PFSK-1 (cell line): ENCODE measurements around the gene TOP2B.

Experiments
- FOXP2 ChIP-seq: optimal IDR thresholded peaks from 2 replicates; pipeline ENCODE3; 2011; ENCODE audit warnings: borderline replicate concordance, control low read depth, inconsistent platforms; ENCODE audit not compliant: insufficient read depth; ENCODE audit errors: extremely low read length, extremely low read depth
- POLR2AphosphoS5 ChIP-seq: IDR thresholded peaks from 2 replicates; pipeline ENCODE4 v1.6.1; 2012; ENCODE audit warnings: low read depth, mild to moderate bottlenecking, control low read depth, low read length, moderate library complexity
- SIN3A ChIP-seq: IDR thresholded peaks from 2 replicates; pipeline ENCODE4 v1.6.1; 2012; ENCODE audit warnings: mild to moderate bottlenecking, low read length, moderate library complexity, borderline replicate concordance; ENCODE audit not compliant: insufficient read depth
- TAF1 ChIP-seq: IDR thresholded peaks from 2 replicates; pipeline ENCODE4 v1.6.1; 2012; ENCODE audit warnings: low read length, control low read depth, borderline replicate concordance; ENCODE audit not compliant: insufficient read depth
- TF ChIP-seq, protein P1 (sequence below), 2 experiments: IDR thresholded peaks; 2 replicates each; pipeline versions ENCODE4 v1.6.1 to v1.8.0; 2011 to 2012; ENCODE audit warnings: low read depth in 2 of 2, low read length in 2 of 2, control low read depth in 1 of 2, inconsistent platforms in 1 of 2, mild to moderate bottlenecking in 1 of 2, moderate library complexity in 1 of 2; ENCODE audit not compliant: insufficient read depth in 1 of 2

TOP2B gene

GRCh38 chr3:25566358-25566920, 98.3 kb downstream of the TOP2B start:
- no peak for TF ChIP-seq POLR2AphosphoS5
- no peak for TF ChIP-seq TAF1

GRCh38 chr3:25565807-25566206, 98.9 kb downstream of the TOP2B start:
- TF ChIP-seq POLR2AphosphoS5 (no peak), TAF1 (no peak), FOXP2 (no peak), SIN3A (no peak)
- TF ChIP-seq, protein P1, sequence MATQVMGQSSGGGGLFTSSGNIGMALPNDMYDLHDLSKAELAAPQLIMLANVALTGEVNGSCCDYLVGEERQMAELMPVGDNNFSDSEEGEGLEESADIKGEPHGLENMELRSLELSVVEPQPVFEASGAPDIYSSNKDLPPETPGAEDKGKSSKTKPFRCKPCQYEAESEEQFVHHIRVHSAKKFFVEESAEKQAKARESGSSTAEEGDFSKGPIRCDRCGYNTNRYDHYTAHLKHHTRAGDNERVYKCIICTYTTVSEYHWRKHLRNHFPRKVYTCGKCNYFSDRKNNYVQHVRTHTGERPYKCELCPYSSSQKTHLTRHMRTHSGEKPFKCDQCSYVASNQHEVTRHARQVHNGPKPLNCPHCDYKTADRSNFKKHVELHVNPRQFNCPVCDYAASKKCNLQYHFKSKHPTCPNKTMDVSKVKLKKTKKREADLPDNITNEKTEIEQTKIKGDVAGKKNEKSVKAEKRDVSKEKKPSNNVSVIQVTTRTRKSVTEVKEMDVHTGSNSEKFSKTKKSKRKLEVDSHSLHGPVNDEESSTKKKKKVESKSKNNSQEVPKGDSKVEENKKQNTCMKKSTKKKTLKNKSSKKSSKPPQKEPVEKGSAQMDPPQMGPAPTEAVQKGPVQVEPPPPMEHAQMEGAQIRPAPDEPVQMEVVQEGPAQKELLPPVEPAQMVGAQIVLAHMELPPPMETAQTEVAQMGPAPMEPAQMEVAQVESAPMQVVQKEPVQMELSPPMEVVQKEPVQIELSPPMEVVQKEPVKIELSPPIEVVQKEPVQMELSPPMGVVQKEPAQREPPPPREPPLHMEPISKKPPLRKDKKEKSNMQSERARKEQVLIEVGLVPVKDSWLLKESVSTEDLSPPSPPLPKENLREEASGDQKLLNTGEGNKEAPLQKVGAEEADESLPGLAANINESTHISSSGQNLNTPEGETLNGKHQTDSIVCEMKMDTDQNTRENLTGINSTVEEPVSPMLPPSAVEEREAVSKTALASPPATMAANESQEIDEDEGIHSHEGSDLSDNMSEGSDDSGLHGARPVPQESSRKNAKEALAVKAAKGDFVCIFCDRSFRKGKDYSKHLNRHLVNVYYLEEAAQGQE (IDR thresholded peaks at IDR 0.05; ENCODE audit: insufficient read depth in 1 of 2, low read depth in 2 of 2, low read length in 2 of 2), result no peak

GRCh38 chr3:25564075-25564474, 100.6 kb downstream of the TOP2B start:
- no peak for TF ChIP-seq SIN3A
- TF ChIP-seq, protein P1 (IDR thresholded peaks at IDR 0.05; ENCODE audit: insufficient read depth in 1 of 2, low read depth in 2 of 2, low read length in 2 of 2), result no peak
- TF ChIP-seq TAF1, result no peak
- TF ChIP-seq FOXP2, result no peak
- TF ChIP-seq POLR2AphosphoS5, result no peak

- TF ChIP-seq TAF1 (no peak), POLR2AphosphoS5 (no peak), FOXP2 (no peak), SIN3A (no peak)
- TF ChIP-seq, protein P1 (IDR thresholded peaks at IDR 0.05; ENCODE audit: insufficient read depth in 1 of 2, low read depth in 2 of 2, low read length in 2 of 2), result no peak
These were observed 101.1 kb downstream of the TOP2B start for GRCh38 chr3:25563601-25564000.

DNA sequence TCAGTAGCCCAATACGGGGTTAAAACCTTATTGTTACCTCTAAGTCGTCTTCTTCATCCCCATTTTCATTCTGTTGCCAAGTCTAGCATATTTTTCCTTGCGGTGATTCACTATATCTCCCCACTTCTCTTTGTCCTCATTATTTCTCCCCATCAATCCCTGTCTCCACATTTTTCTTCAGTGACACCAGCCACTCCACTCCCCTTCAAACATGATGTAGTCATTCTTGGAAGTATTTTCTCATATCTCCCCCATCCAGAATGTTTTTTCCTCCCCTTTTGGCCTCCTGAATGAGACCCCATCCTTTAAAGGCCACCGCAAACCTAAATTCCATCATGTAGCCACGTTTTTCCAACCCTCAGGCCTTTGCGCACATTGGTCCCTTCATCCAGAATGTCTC, 105.9 kb downstream of the TOP2B start:
- TF ChIP-seq FOXP2, result no peak
- TF ChIP-seq, protein P1 (IDR thresholded peaks at IDR 0.05; ENCODE audit: insufficient read depth in 1 of 2, low read depth in 2 of 2, low read length in 2 of 2), result no peak
- TF ChIP-seq SIN3A, result no peak
- no peak for TF ChIP-seq TAF1
- TF ChIP-seq POLR2AphosphoS5, result no peak
